B cell (primary cell): Measurements from ENCODE around the gene GRHPR. TPM values are rescaled to one million over a fixed set of nuclear protein-coding genes. Genes with fewer than 3 reads are reported as not detected.

Source experiments
- ATAC-seq: fragments of 200-7000 bp; cut with Tn5 transposase; one replicate; pipeline ENCODE4 v1.10.0; 2021; ENCODE audit warnings: low read depth, mild to moderate bottlenecking, moderate number of reproducible peaks, moderate library complexity
- CTCF ChIA-PET: fragments of 350-600 bp; sonication (Branson Sonifier 250); formaldehyde crosslinking; loops from one replicate; lab custom pipeline; 2021; ENCODE audit warnings: antibody characterized with exemption, inconsistent platforms; lab: Charles Lee
- POLR2A ChIA-PET: fragments of 350-600 bp; sonication (Branson Sonifier 250); formaldehyde crosslinking; loops from one replicate; lab custom pipeline; 2021; ENCODE audit warnings: antibody characterized with exemption; lab: Charles Lee
- DNase-seq: peaks from one replicate; pipeline ENCODE4 v3.0.0; 2013
- H2AFZ ChIP-seq: 2 replicates; pipeline ENCODE4 v1.6.1; 2012; ENCODE audit warnings: mild to moderate bottlenecking, low read depth, low read length; ENCODE audit not compliant: insufficient read depth, poor library complexity, severe bottlenecking
- H3K27ac ChIP-seq, 2 donors: 1 replicate in 1 of 2; 2 replicates in 1 of 2; pipeline ENCODE4 v1.5.1; 2012 to 2013; ENCODE audit warnings: low read length in 2 of 2, mild to moderate bottlenecking in 2 of 2, moderate library complexity in 1 of 2
- H3K27me3 ChIP-seq, 4 experiments: fragments of 200-600 bp in 1 of 4; sonication (generic) in 1 of 4; replicated peaks in 1 of 4; 1 replicate in 2 of 4; 2 replicates in 2 of 4; pipeline versions ENCODE4 v1.6.1 to v1.7.0; 2013 to 2016; ENCODE audit warnings: low read length in 3 of 4, mild to moderate bottlenecking in 2 of 4, mixed read lengths in 1 of 4, moderate library complexity in 1 of 4; ENCODE audit not compliant: insufficient read depth in 4 of 4, control insufficient read depth in 3 of 4; ENCODE audit errors: control extremely low read depth in 1 of 4
- H3K36me3 ChIP-seq, 2 experiments: replicated peaks in 1 of 2; 1 replicate in 1 of 2; 2 replicates in 1 of 2; pipeline versions ENCODE4 v1.6.1 to v1.7.1; 2013; ENCODE audit warnings: low read length in 1 of 2; ENCODE audit not compliant: insufficient read depth in 2 of 2, control insufficient read depth in 1 of 2; ENCODE audit errors: control extremely low read depth in 1 of 2, extremely low read depth in 1 of 2
- H3K4me1 ChIP-seq, 2 donors: fragments of 200-600 bp in 1 of 2; sonication (generic) in 1 of 2; 1 replicate in 1 of 2; 2 replicates in 1 of 2; pipeline versions ENCODE4 v1.5.1 to v1.6.1; 2013 to 2017; ENCODE audit warnings: low read length in 2 of 2; ENCODE audit not compliant: control insufficient read depth in 2 of 2, insufficient read depth in 2 of 2
- H3K4me2 ChIP-seq: replicated peaks from 2 replicates; pipeline ENCODE3; 2012; ENCODE audit warnings: mild to moderate bottlenecking, low read depth, low read length; ENCODE audit not compliant: poor library complexity, severe bottlenecking
- H3K4me3 ChIP-seq, 5 experiments: fragments of 200-600 bp in 1 of 5; sonication (generic) in 1 of 5; 1 replicate in 3 of 5; 2 replicates in 2 of 5; pipeline versions ENCODE4 v1.5.1 to v1.7.0; 2011 to 2016; ENCODE audit warnings: low read length in 4 of 5, mild to moderate bottlenecking in 4 of 5, low read depth in 2 of 5, control low read depth in 1 of 5, moderate library complexity in 1 of 5; ENCODE audit not compliant: insufficient read depth in 1 of 5; ENCODE audit errors: control extremely low read depth in 1 of 5, extremely low read depth in 1 of 5
- H3K79me2 ChIP-seq: fragments of 200-600 bp; sonication (generic); one replicate; pipeline ENCODE4 v1.6.0; 2016; ENCODE audit warnings: low read length; ENCODE audit not compliant: control insufficient read depth, insufficient read depth
- H3K9ac ChIP-seq: fragments of 200-600 bp; sonication (generic); 2 replicates; pipeline ENCODE4 v1.6.1; 2017; ENCODE audit warnings: mild to moderate bottlenecking, low read length, moderate library complexity
- H3K9me3 ChIP-seq, 3 donors: one replicate each; pipeline versions ENCODE4 v1.6.1 to v1.7.1; 2013; ENCODE audit warnings: low read length in 2 of 3; ENCODE audit not compliant: control insufficient read depth in 2 of 3, insufficient read depth in 1 of 3; ENCODE audit errors: control extremely low read depth in 1 of 3
- H4K20me1 ChIP-seq: 2 replicates; pipeline ENCODE4 v1.6.0; 2012; ENCODE audit warnings: mild to moderate bottlenecking, low read length; ENCODE audit not compliant: insufficient read depth, control insufficient read depth, poor library complexity, severe bottlenecking
- H3K27ac Mint-ChIP-seq: one replicate; pipeline ENCODE4 v1.8.0; 2021; ENCODE audit warnings: mixed read lengths
- H3K27me3 Mint-ChIP-seq: one replicate; pipeline ENCODE4 v1.8.0; 2021; ENCODE audit warnings: mixed read lengths
- H3K4me1 Mint-ChIP-seq: one replicate; pipeline ENCODE4 v1.8.0; 2021; ENCODE audit warnings: mixed read lengths
- H3K4me3 Mint-ChIP-seq: one replicate; pipeline ENCODE4 v1.8.0; 2021; ENCODE audit warnings: mixed read lengths
- H3K9me3 Mint-ChIP-seq: one replicate; pipeline ENCODE4 v1.8.0; 2022; ENCODE audit warnings: mixed read lengths; ENCODE audit not compliant: insufficient read depth
- EZH2 ChIP-seq: IDR thresholded peaks from 2 replicates; pipeline ENCODE4 v1.6.1; 2012; ENCODE audit warnings: borderline replicate concordance, low read depth, mild to moderate bottlenecking, moderate library complexity, low read length; ENCODE audit not compliant: insufficient read depth, poor library complexity, severe bottlenecking
- WGBS: methylation state at CpG from one replicate; pipeline ENCODE4 v1.1.5; 2013; ENCODE audit warnings: missing lambda C conversion rate; ENCODE audit not compliant: insufficient coverage; 5-methylcytosine and 5-hydroxymethylcytosine counted together
- intact Hi-C: fragments of 100-400 bp; cut with micrococcal nuclease; formaldehyde crosslinking; loops from one replicate; pipeline ENCODE4 v1.10.0; 2022
- polyA plus RNA-seq: library from polyadenylated mRNA; depleted of rRNA; stranded (reverse); fragments of >200 nt; gene quantifications from 2 replicates; pipeline ENCODE4 v1.2.3, GENCODE V29; 2012
- total RNA-seq, 2 donors: library from RNA; stranded (reverse); fragments of 120-200 nt in 1 of 2; gene quantifications; 1 replicate in 1 of 2; 2 replicates in 1 of 2; pipeline versions ENCODE4 v1.2.3 to v1.2.4, GENCODE V29; 2013 to 2022
- TF ChIP-seq, protein P1 (sequence below): fragments of 200-600 bp; IDR thresholded peaks from one replicate; pipeline ENCODE4 v1.8.0; 2022; ENCODE audit warnings: antibody characterized with exemption, mild to moderate bottlenecking

GRHPR gene
- total and polyA plus RNA-seq, 2 donors (not counting 1 experiment from before 2014, with no cell fraction given), result 121 to 138 TPM

DNA sequence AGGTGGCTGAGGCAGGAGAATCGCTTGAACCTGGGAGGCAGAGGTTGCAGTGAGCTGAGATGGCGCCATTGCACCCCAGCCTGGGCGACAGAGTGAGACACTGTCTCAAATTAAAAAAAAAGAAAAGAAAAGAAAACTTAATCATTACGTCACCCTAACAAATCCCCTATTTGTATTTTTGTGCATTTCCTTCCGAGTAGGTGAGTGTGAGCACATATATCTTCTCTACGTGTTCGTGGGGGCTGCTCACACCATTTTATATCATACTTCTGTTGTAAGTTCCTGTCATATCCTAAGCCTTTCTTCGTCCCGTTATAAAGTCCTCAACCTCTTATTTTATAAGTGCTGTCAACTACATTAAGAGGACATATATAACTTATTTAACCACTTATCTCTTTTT is 41.9 kb upstream of the GRHPR start:
- H3K9me3 ChIP-seq, result peaks cover 0 to 10% (median 0%) of the 10 kb centered on the region in 3 donors
- no peaks in the 10 kb centered on the region for H3K27me3 Mint-ChIP-seq
- ChIA-PET POLR2A (interaction anchor here (0.6 to 0.9 kb wide), 3 partner anchors 9 to 31 kb away, joined by 3 to 4 read pairs (median 3); no protein-coding TSS in a partner anchor), CTCF (interaction anchor here (0.8 to 3.0 kb wide), 6 partner anchors 10 to 50 kb away, joined by 3 to 19 read pairs (median 8); no protein-coding TSS in a partner anchor)
- peak overlapping the region; percentile 64 for H3K4me2 ChIP-seq
- no peak overlapping the region for H2AFZ ChIP-seq
- H3K9me3 Mint-ChIP-seq, result no peaks in the 10 kb centered on the region
- ATAC-seq, result no peak
- H3K27ac Mint-ChIP-seq, result peak overlapping the region; percentile 57
- no peak overlapping the region for H3K9ac ChIP-seq
- H3K36me3 ChIP-seq, result no peaks in the 10 kb centered on the region
- peaks cover 18% of the 10 kb centered on the region for H3K79me2 ChIP-seq
- intact Hi-C loops, result no loop called here
- H3K4me1 ChIP-seq, result peaks cover 84 to 95% of the 10 kb centered on the region in 2 donors
- DNase-seq, result peak; percentile 32
- TF ChIP-seq EZH2, result no peak
- TF ChIP-seq, protein P1, sequence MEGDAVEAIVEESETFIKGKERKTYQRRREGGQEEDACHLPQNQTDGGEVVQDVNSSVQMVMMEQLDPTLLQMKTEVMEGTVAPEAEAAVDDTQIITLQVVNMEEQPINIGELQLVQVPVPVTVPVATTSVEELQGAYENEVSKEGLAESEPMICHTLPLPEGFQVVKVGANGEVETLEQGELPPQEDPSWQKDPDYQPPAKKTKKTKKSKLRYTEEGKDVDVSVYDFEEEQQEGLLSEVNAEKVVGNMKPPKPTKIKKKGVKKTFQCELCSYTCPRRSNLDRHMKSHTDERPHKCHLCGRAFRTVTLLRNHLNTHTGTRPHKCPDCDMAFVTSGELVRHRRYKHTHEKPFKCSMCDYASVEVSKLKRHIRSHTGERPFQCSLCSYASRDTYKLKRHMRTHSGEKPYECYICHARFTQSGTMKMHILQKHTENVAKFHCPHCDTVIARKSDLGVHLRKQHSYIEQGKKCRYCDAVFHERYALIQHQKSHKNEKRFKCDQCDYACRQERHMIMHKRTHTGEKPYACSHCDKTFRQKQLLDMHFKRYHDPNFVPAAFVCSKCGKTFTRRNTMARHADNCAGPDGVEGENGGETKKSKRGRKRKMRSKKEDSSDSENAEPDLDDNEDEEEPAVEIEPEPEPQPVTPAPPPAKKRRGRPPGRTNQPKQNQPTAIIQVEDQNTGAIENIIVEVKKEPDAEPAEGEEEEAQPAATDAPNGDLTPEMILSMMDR, result no peak
- peaks cover 83% of the 10 kb centered on the region for H3K4me1 Mint-ChIP-seq
- H3K4me3 Mint-ChIP-seq, result peak overlapping the region; percentile 34
- H3K4me3 ChIP-seq, result no peak overlapping the region
- H3K27ac ChIP-seq, result peak overlapping the region; percentile 75 to 90
- 82% methylated on average over 2 of the region's 9 CpGs for WGBS
- no peaks in the 10 kb centered on the region for H4K20me1 ChIP-seq
- no peaks in the 10 kb centered on the region for H3K27me3 ChIP-seq

DNA sequence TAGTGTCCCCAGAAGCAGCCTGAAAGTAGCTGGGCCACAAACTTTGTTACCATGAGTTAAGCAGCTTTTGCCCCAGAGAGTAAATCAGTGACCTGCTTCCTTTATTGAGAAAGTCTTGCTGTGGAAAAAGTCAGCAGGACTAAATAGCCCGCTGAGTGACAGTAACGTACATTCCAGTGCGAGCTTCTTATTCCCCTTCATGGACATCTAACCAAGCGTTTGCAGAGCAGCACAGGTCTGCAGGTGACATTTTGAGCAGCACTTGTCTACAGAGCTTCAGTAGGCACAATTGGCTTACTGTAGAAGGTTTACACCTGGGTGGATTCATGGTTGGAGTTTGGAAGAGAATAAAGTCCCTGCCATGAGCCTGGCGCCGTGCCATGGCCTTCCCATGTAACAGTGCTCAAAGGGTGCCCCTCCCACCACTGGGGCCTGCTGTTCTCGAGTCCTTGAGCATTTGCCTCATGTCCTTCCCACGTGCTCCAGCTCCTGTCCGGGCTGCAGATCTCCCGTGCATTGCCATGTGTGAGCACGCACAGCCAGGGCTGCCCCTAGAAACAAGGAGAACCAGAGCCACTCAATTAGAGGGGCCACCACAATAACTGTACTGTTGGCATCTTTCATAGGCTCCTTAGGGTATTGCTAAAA is 41.3 kb upstream of the GRHPR start:
- peak overlapping the region; percentile 49 for H3K4me3 Mint-ChIP-seq
- intact Hi-C loops, result no loop called here
- Histone ChIP-seq H3K79me2 (peaks cover 18% of the 10 kb centered on the region), H3K36me3 (no peaks in the 10 kb centered on the region), H3K9me3 (peaks cover 0 to 10% (median 0%) of the 10 kb centered on the region in 3 donors), H3K4me3 (peak overlapping the region in 1 of 5 experiments; percentile 20), H3K4me2 (peak overlapping the region; percentile 64), H2AFZ (peak overlapping the region; percentile 27), H3K27me3 (no peaks in the 10 kb centered on the region), H4K20me1 (no peaks in the 10 kb centered on the region), H3K4me1 (peaks cover 82 to 95% of the 10 kb centered on the region in 2 donors), H3K9ac (no peak overlapping the region), H3K27ac (peak overlapping the region; percentile 75 to 90)
- DNase-seq, result peak; percentile 24
- ChIA-PET POLR2A (interaction anchor here (0.6 to 1.6 kb wide), 7 partner anchors 9 to 440 kb away, joined by 3 to 4 read pairs (median 3); no protein-coding TSS in a partner anchor), CTCF (interaction anchor here (0.6 to 3.0 kb wide), 7 partner anchors 9 to 391 kb away, joined by 3 to 19 read pairs (median 5); no protein-coding TSS in a partner anchor)
- no peaks in the 10 kb centered on the region for H3K9me3 Mint-ChIP-seq
- H3K27me3 Mint-ChIP-seq, result no peaks in the 10 kb centered on the region
- TF ChIP-seq EZH2, result no peak
- TF ChIP-seq, protein P1, result no peak
- peaks cover 87% of the 10 kb centered on the region for H3K4me1 Mint-ChIP-seq
- WGBS, result 65% methylated on average over 10 of the region's 11 CpGs
- ATAC-seq, result no peak
- peak overlapping the region; percentile 94 for H3K27ac Mint-ChIP-seq
